H9 (cell line): Measurements from ENCODE around the gene ERCC2. TPM values are rescaled to one million over a fixed set of nuclear protein-coding genes. Genes with fewer than 3 reads are reported as not detected.

Experiments used
- DNase-seq: peaks from one replicate; pipeline ENCODE4 v3.0.0-alpha.2; 2017
- H2AFZ ChIP-seq: one replicate; pipeline ENCODE4 v1.6.1; 2013; ENCODE audit warnings: mild to moderate bottlenecking, low read length, control low read depth, moderate library complexity
- H2AK5ac ChIP-seq: 2 replicates; pipeline ENCODE4 v1.6.1; 2013; ENCODE audit warnings: low read length, control low read depth, mixed read lengths; ENCODE audit not compliant: insufficient read length
- H2BK120ac ChIP-seq: one replicate; pipeline ENCODE4 v1.6.1; 2013; ENCODE audit warnings: low read depth, mild to moderate bottlenecking, low read length, control low read depth, inconsistent platforms; ENCODE audit not compliant: poor library complexity, severe bottlenecking
- H2BK12ac ChIP-seq: 2 replicates; pipeline ENCODE4 v1.6.1; 2013; ENCODE audit warnings: low read length, control low read depth, mixed read lengths, low read depth; ENCODE audit not compliant: insufficient read length
- H2BK15ac ChIP-seq: 2 replicates; pipeline ENCODE4 v1.6.1; 2013; ENCODE audit warnings: low read depth, low read length, control low read depth
- H2BK20ac ChIP-seq: one replicate; pipeline ENCODE4 v1.6.1; 2013; ENCODE audit warnings: low read depth, mild to moderate bottlenecking, low read length, control low read depth, inconsistent platforms; ENCODE audit not compliant: poor library complexity, severe bottlenecking
- H2BK5ac ChIP-seq: 2 replicates; pipeline ENCODE4 v1.6.1; 2013; ENCODE audit warnings: low read length, control low read depth, mixed read lengths; ENCODE audit not compliant: insufficient read length
- H3K14ac ChIP-seq: 2 replicates; pipeline ENCODE4 v1.6.1; 2013; ENCODE audit warnings: low read length, control low read depth; ENCODE audit not compliant: insufficient read depth
- H3K18ac ChIP-seq: 2 replicates; pipeline ENCODE4 v1.6.1; 2013; ENCODE audit warnings: low read depth, mild to moderate bottlenecking, mixed read lengths, low read length, control low read depth; ENCODE audit not compliant: insufficient read length
- H3K23ac ChIP-seq: 2 replicates; pipeline ENCODE4 v1.6.1; 2013; ENCODE audit warnings: low read length, control low read depth, mixed read lengths, low read depth; ENCODE audit not compliant: insufficient read length
- H3K23me2 ChIP-seq: 2 replicates; pipeline ENCODE4 v1.6.1; 2013; ENCODE audit warnings: low read depth, mild to moderate bottlenecking, mixed read lengths, low read length, control low read depth; ENCODE audit not compliant: insufficient read length, poor library complexity, severe bottlenecking
- H3K27ac ChIP-seq: 2 replicates; pipeline ENCODE4 v1.5.1; 2013; ENCODE audit warnings: low read length, control low read depth, mixed read lengths, low read depth; ENCODE audit not compliant: insufficient read length
- H3K27me3 ChIP-seq: 2 replicates; pipeline ENCODE4 v1.6.1; 2013; ENCODE audit warnings: low read length, control low read depth, inconsistent platforms; ENCODE audit not compliant: insufficient read depth
- H3K4ac ChIP-seq: 2 replicates; pipeline ENCODE4 v1.6.1; 2013; ENCODE audit warnings: low read depth, mild to moderate bottlenecking, control low read depth, inconsistent platforms, low read length, moderate library complexity
- H3K4me1 ChIP-seq: 2 replicates; pipeline ENCODE4 v1.6.1; 2013; ENCODE audit warnings: low read length, control low read depth, inconsistent platforms; ENCODE audit not compliant: insufficient read depth
- H3K4me2 ChIP-seq: 2 replicates; pipeline ENCODE4 v1.6.1; 2013; ENCODE audit warnings: low read length, control low read depth, mixed read lengths; ENCODE audit not compliant: insufficient read length, insufficient read depth
- H3K56ac ChIP-seq: 2 replicates; pipeline ENCODE4 v1.6.1; 2013; ENCODE audit warnings: low read depth, mild to moderate bottlenecking, mixed read lengths, low read length, control low read depth; ENCODE audit not compliant: insufficient read length
- H3K79me1 ChIP-seq: 2 replicates; pipeline ENCODE4 v1.6.1; 2013; ENCODE audit warnings: low read depth, mild to moderate bottlenecking, moderate library complexity, low read length, control low read depth, inconsistent platforms; ENCODE audit not compliant: insufficient read depth, poor library complexity, severe bottlenecking
- H3K79me2 ChIP-seq: 2 replicates; pipeline ENCODE4 v1.6.1; 2013; ENCODE audit warnings: low read length, control low read depth, inconsistent platforms; ENCODE audit not compliant: insufficient read depth
- H3K9ac ChIP-seq: 2 replicates; pipeline ENCODE4 v1.6.1; 2013; ENCODE audit warnings: low read length, control low read depth, mixed read lengths; ENCODE audit not compliant: insufficient read length; ENCODE audit errors: extremely low read depth
- H3K9me3 ChIP-seq: one replicate; pipeline ENCODE4 v1.6.1; 2013; ENCODE audit warnings: low read depth, low read length, inconsistent platforms; ENCODE audit not compliant: control insufficient read depth
- H3T11ph ChIP-seq: one replicate; pipeline ENCODE4 v1.6.1; 2013; ENCODE audit warnings: mild to moderate bottlenecking, low read length, control low read depth, inconsistent platforms
- H4K20me1 ChIP-seq: one replicate; pipeline ENCODE4 v1.6.1; 2013; ENCODE audit not compliant: control insufficient read depth, insufficient read length, insufficient read depth
- H4K5ac ChIP-seq: 2 replicates; pipeline ENCODE4 v1.6.1; 2013; ENCODE audit warnings: low read depth, mild to moderate bottlenecking, mixed read lengths, low read length, control low read depth; ENCODE audit not compliant: insufficient read length
- H4K8ac ChIP-seq: replicated peaks from 2 replicates; pipeline ENCODE4 v1.6.1; 2013; ENCODE audit warnings: low read length, control low read depth, mixed read lengths, low read depth; ENCODE audit not compliant: insufficient read length
- H4K91ac ChIP-seq: 2 replicates; pipeline ENCODE4 v1.6.1; 2013; ENCODE audit warnings: low read depth, mild to moderate bottlenecking, moderate library complexity, mixed read lengths, low read length, control low read depth; ENCODE audit not compliant: insufficient read length
- H3K27ac Mint-ChIP-seq, 3 experiments: 2 replicates in 2 of 3; 3 replicates in 1 of 3; pipeline ENCODE4 v1.8.0; 2020 to 2021; ENCODE audit warnings: mixed read lengths in 3 of 3, mild to moderate bottlenecking in 1 of 3, moderate library complexity in 1 of 3
- H3K27me3 Mint-ChIP-seq: 2 replicates; pipeline ENCODE4 v1.8.0; 2021; ENCODE audit warnings: low read depth, mild to moderate bottlenecking, moderate library complexity, mixed read lengths
- H3K36me3 Mint-ChIP-seq, 3 experiments: 2 replicates in 2 of 3; 3 replicates in 1 of 3; pipeline ENCODE4 v1.8.0; 2020 to 2021; ENCODE audit warnings: low read depth in 3 of 3, mixed read lengths in 3 of 3; ENCODE audit not compliant: insufficient read depth in 1 of 3
- H3K4me1 Mint-ChIP-seq, 2 experiments: 2 replicates each; pipeline ENCODE4 v1.8.0; 2020; ENCODE audit warnings: mixed read lengths in 2 of 2
- H3K4me3 Mint-ChIP-seq, 2 experiments: 2 replicates in 1 of 2; 3 replicates in 1 of 2; pipeline ENCODE4 v1.8.0; 2020 to 2021; ENCODE audit warnings: mild to moderate bottlenecking in 2 of 2, mixed read lengths in 2 of 2, moderate library complexity in 1 of 2
- H3K9me3 Mint-ChIP-seq, 2 experiments: 2 replicates in 1 of 2; 3 replicates in 1 of 2; pipeline ENCODE4 v1.8.0; 2020; ENCODE audit warnings: mild to moderate bottlenecking in 2 of 2, mixed read lengths in 2 of 2, moderate library complexity in 1 of 2
- CTCF ChIP-seq: fragments of 200-600 bp; sonication (generic); conservative IDR thresholded peaks from 3 replicates; pipeline ENCODE4 v1.8.0; 2021; ENCODE audit warnings: antibody characterized with exemption, mild to moderate bottlenecking
- WGBS: extraction: QIAGEN DNeasy Blood & Tissue Kit; methylation state at CpG from one replicate; pipeline ENCODE4 v1.1.7; 2013; ENCODE audit warnings: missing lambda C conversion rate, low lambda C conversion rate, mixed read lengths; ENCODE audit not compliant: insufficient read length; ENCODE audit errors: extremely low coverage; 5-methylcytosine and 5-hydroxymethylcytosine counted together
- total RNA-seq: library from RNA; stranded (reverse); gene quantifications from 2 replicates; pipeline ENCODE4 v1.2.1, GENCODE V29; 2021

Gene ERCC2
- total RNA-seq, 1 experiment from 2014 or later = 98.7 TPM

- Histone ChIP-seq H2BK120ac (no peak overlapping the region), H3K4me2 (no peak overlapping the region), H3K9ac (no peak overlapping the region), H3K4ac (no peak overlapping the region), H3K23me2 (peaks cover 18% of the 10 kb centered on the region), H4K91ac (no peak overlapping the region), H3K4me1 (no peaks in the 10 kb centered on the region), H3K56ac (no peak overlapping the region), H3K9me3 (no peaks in the 10 kb centered on the region), H3K79me2 (no peaks in the 10 kb centered on the region; the same call in 1 of the 2 replicates), H2AK5ac (no peak overlapping the region), H3K27ac (no peak overlapping the region), H2BK12ac (no peak overlapping the region), H4K20me1 (no peaks in the 10 kb centered on the region), H3K23ac (no peak overlapping the region), H2BK20ac (no peak overlapping the region), H3K14ac (no peak overlapping the region), H4K5ac (no peak overlapping the region), H2BK15ac (no peak overlapping the region), H2AFZ (no peak overlapping the region), H3K18ac (no peak overlapping the region), H2BK5ac (no peak overlapping the region), H4K8ac (no peak overlapping the region), H3T11ph (no peak overlapping the region), H3K27me3 (no peaks in the 10 kb centered on the region), H3K79me1 (no peaks in the 10 kb centered on the region)
- Mint-ChIP-seq H3K4me3 (no peak overlapping the region), H3K36me3 (peaks cover 23 to 50% (median 46%) of the 10 kb centered on the region in 3 experiments; a peak in 6 of 7 replicates), H3K27me3 (no peaks in the 10 kb centered on the region), H3K4me1 (peaks cover 10 to 14% of the 10 kb centered on the region in 2 experiments), H3K9me3 (no peaks in the 10 kb centered on the region; a peak in 1 of 5 replicates), H3K27ac (peak overlapping the region; percentile 1 to 59 (median 20); a peak in 4 of 7 replicates)
- no peak for TF ChIP-seq CTCF
- no CpG with 5 or more reads among the region's 15 CpGs for WGBS
- DNase-seq = no peak
Observed at GRCh38 chr19:45408830-45409556, 38.6 kb upstream of the ERCC2 start.
